ENCODE measurements around the gene POLR2E. TPM values are rescaled to one million over a fixed set of nuclear protein-coding genes. Genes with fewer than 3 reads are reported as not detected.

The POLR2E gene
- total and polyA plus RNA-seq, 10 of the 15 experiments (the other 5 are each of a cell fraction or from before 2014, with no cell fraction given) = 4.0 to 487 (median 200) TPM

- no peak for ATAC-seq
- ChIA-PET POLR2A (no interaction called here), SMC1A (ENCODE audit: uncharacterized antibody, unreplicated experiment) (no interaction called here), RAD21 (ENCODE audit: unreplicated experiment) (no interaction called here), CTCF (interaction anchor here (1.5 kb wide), 1 partner anchor 86 kb away, joined by 6 read pairs; no protein-coding TSS in a partner anchor)
- H3K4me1 ChIP-seq (ENCODE audit: control insufficient read depth, insufficient read depth, low read length) = peaks cover 3% of the 10 kb centered on the region
- no peaks in the 10 kb centered on the region for H3K27me3 ChIP-seq (replicated peaks in 1 of 2; ENCODE audit: control insufficient read depth in 2 of 2, insufficient read depth in 2 of 2, low read length in 1 of 2)
- in situ Hi-C loops (cut with MboI) (loop anchor here (5.0 kb wide), 1 partner anchor 94 kb away; no protein-coding TSS in a partner anchor), intact Hi-C loops (cut with micrococcal nuclease; ENCODE audit: unreplicated experiment) (no loop called here)
- TF ChIP-seq, protein P1, sequence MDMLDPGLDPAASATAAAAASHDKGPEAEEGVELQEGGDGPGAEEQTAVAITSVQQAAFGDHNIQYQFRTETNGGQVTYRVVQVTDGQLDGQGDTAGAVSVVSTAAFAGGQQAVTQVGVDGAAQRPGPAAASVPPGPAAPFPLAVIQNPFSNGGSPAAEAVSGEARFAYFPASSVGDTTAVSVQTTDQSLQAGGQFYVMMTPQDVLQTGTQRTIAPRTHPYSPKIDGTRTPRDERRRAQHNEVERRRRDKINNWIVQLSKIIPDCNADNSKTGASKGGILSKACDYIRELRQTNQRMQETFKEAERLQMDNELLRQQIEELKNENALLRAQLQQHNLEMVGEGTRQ (IDR thresholded peaks at IDR 0.05; ENCODE audit: borderline replicate concordance, low read depth, low read length) = no peak
- TF ChIP-seq YY1 (IDR thresholded peaks at IDR 0.05; ENCODE audit: low read depth, low read length) = 0 out of 2 replicates have a peak, but pooled peaks have one; percentile 18
- no peak for TF ChIP-seq HDAC6 (IDR thresholded peaks at IDR 0.05; ENCODE audit: unreplicated experiment)
- TF ChIP-seq POLR2A (IDR thresholded peaks at IDR 0.05; ENCODE audit: low read depth, low read length) = peak; percentile 66
- TF ChIP-seq USF1 (IDR thresholded peaks at IDR 0.05; ENCODE audit: borderline replicate concordance, extremely low read length, insufficient read depth, low read depth, low read length) = no peak
- no peak for TF ChIP-seq CBX5 (IDR thresholded peaks at IDR 0.05; ENCODE audit: low read depth)
- no peak for TF ChIP-seq SMARCA5 (IDR thresholded peaks at IDR 0.05)
- no peak for TF ChIP-seq SREBF2 (IDR thresholded peaks at IDR 0.05; ENCODE audit: low read length)
- TF ChIP-seq, protein P2, sequence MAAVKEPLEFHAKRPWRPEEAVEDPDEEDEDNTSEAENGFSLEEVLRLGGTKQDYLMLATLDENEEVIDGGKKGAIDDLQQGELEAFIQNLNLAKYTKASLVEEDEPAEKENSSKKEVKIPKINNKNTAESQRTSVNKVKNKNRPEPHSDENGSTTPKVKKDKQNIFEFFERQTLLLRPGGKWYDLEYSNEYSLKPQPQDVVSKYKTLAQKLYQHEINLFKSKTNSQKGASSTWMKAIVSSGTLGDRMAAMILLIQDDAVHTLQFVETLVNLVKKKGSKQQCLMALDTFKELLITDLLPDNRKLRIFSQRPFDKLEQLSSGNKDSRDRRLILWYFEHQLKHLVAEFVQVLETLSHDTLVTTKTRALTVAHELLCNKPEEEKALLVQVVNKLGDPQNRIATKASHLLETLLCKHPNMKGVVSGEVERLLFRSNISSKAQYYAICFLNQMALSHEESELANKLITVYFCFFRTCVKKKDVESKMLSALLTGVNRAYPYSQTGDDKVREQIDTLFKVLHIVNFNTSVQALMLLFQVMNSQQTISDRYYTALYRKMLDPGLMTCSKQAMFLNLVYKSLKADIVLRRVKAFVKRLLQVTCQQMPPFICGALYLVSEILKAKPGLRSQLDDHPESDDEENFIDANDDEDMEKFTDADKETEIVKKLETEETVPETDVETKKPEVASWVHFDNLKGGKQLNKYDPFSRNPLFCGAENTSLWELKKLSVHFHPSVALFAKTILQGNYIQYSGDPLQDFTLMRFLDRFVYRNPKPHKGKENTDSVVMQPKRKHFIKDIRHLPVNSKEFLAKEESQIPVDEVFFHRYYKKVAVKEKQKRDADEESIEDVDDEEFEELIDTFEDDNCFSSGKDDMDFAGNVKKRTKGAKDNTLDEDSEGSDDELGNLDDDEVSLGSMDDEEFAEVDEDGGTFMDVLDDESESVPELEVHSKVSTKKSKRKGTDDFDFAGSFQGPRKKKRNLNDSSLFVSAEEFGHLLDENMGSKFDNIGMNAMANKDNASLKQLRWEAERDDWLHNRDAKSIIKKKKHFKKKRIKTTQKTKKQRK (IDR thresholded peaks at IDR 0.05; ENCODE audit: low read depth, low read length) = no peak
- TF ChIP-seq MTA3 (IDR thresholded peaks at IDR 0.05; ENCODE audit: borderline replicate concordance, low read length) = no peak
- TF ChIP-seq CBX3 (IDR thresholded peaks at IDR 0.05; ENCODE audit: borderline replicate concordance, low read depth) = no peak
- no peak for TF ChIP-seq PAX8 (IDR thresholded peaks at IDR 0.05)
- TF ChIP-seq POLR2AphosphoS5 (IDR thresholded peaks at IDR 0.05; ENCODE audit: low read length) = no peak
- TF ChIP-seq POLR2AphosphoS2 (IDR thresholded peaks at IDR 0.05; ENCODE audit: low read depth, low read length) = 0 out of 2 replicates have a peak, but pooled peaks have one; percentile 47
- no peak overlapping the region for H3K4me3 ChIP-seq
- H3K27ac ChIP-seq (ENCODE audit: control insufficient read depth, insufficient read depth) = no peak overlapping the region
- H4K20me1 ChIP-seq (ENCODE audit: control insufficient read depth, insufficient read depth) = no peaks in the 10 kb centered on the region; the same call in 1 of the 2 replicates
- BruUV-seq (replicated peaks) = no TSS peak
- H3K79me2 ChIP-seq (ENCODE audit: control insufficient read depth, insufficient read depth, low read length) = peaks cover 9% of the 10 kb centered on the region
- whole genome bisulfite sequencing (ENCODE audit: insufficient coverage, insufficient replicate concordance, low lambda C conversion rate, missing lambda C conversion rate) = 86% methylated on average over 43 of the region's 89 CpGs
- DNase-seq (ENCODE audit: low read depth, low spot score) = no peak
- H3K36me3 ChIP-seq (ENCODE audit: control insufficient read depth in 2 of 2, insufficient read depth in 2 of 2, low read length in 1 of 2) = peaks cover 0 to 18% of the 10 kb centered on the region in 2 experiments; a peak in 2 of 4 replicates
- FAIRE-seq = no peak
- H2AFZ ChIP-seq (ENCODE audit: control insufficient read depth, low read depth, low read length) = no peak overlapping the region
- H3K9ac ChIP-seq (ENCODE audit: control insufficient read depth, insufficient read depth, low read length) = no peak overlapping the region
- H3K4me2 ChIP-seq (ENCODE audit: control insufficient read depth, insufficient read depth) = no peak overlapping the region
- H3K9me3 ChIP-seq (replicated peaks; ENCODE audit: control insufficient read depth, insufficient read depth, low read length) = no peaks in the 10 kb centered on the region
Measured at GRCh38 chr19:1108291-1109031, 13.3 kb upstream of the POLR2E start.

Data from GM12878 (cell line).